Hair follicular keratinocyte (primary cell): ENCODE results near the gene FGF19. TPM values are rescaled to one million over a fixed set of nuclear protein-coding genes. Genes with fewer than 3 reads are reported as not detected.

Source experiments
- total RNA-seq: library from RNA; depleted of rRNA; stranded (reverse); fragments of >200 nt; gene quantifications from 2 replicates; pipeline ENCODE4 v1.2.3, GENCODE V29; 2015

The FGF19 gene, protein sequence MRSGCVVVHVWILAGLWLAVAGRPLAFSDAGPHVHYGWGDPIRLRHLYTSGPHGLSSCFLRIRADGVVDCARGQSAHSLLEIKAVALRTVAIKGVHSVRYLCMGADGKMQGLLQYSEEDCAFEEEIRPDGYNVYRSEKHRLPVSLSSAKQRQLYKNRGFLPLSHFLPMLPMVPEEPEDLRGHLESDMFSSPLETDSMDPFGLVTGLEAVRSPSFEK
- 0.15 and 0.16 TPM in 2 replicates for total RNA-seq

GRCh38 chr11:69703768-69704507, at the start of gene FGF19:
Gene FGF19 (minus strand): TSS chr11:69704022. CDS start chr11:69703876, 146 bp downstream.

GRCh38 chr11:69674886-69675714, 28.7 kb downstream of the FGF19 start, which contains the start of gene LTO1:
Gene LTO1 (minus strand): TSS chr11:69675353. CDS start chr11:69675239, 114 bp downstream.

Other genes with a start within 250 kb of the FGF19 start
- not detected in 2 replicates for gene LINC01488, start 222.4 kb downstream of the FGF19 start, total RNA-seq
- gene CCND1, start 62.9 kb downstream of the FGF19 start, total RNA-seq, result 59.7 and 122 TPM in 2 replicates
- gene LTO1, start 28.7 kb downstream of the FGF19 start, total RNA-seq, result 11.9 and 14.4 TPM in 2 replicates
- gene FGF4, start 71.3 kb upstream of the FGF19 start, total RNA-seq, result not detected in 2 replicates
- not detected in 2 replicates for gene FGF3, start 115.4 kb upstream of the FGF19 start, total RNA-seq